Nephron progenitor cell (in vitro differentiated cells): Measurements from ENCODE around the gene ZNF750.
A peak's percentile ranks its signal among the peaks of the same experiment; 100 is the strongest.

Source experiments
- DNase-seq: peaks from one replicate; pipeline ENCODE4 v3.0.0; 2021
- H3K27ac Mint-ChIP-seq: 2 replicates; pipeline ENCODE4 v1.8.0; 2021; ENCODE audit warnings: mild to moderate bottlenecking, moderate library complexity, mixed read lengths
- H3K27me3 Mint-ChIP-seq: 2 replicates; pipeline ENCODE4 v1.8.0; 2021; ENCODE audit warnings: mild to moderate bottlenecking, low read depth, mixed read lengths; ENCODE audit not compliant: poor library complexity
- H3K36me3 Mint-ChIP-seq: 2 replicates; pipeline ENCODE4 v1.8.0; 2021; ENCODE audit warnings: low read depth, mixed read lengths
- H3K4me1 Mint-ChIP-seq: 2 replicates; pipeline ENCODE4 v1.8.0; 2021; ENCODE audit warnings: mixed read lengths
- H3K4me3 Mint-ChIP-seq: 2 replicates; pipeline ENCODE4 v1.8.0; 2021; ENCODE audit warnings: mild to moderate bottlenecking, moderate library complexity, mixed read lengths
- H3K9me3 Mint-ChIP-seq: 2 replicates; pipeline ENCODE4 v1.8.0; 2021; ENCODE audit warnings: mild to moderate bottlenecking, moderate library complexity, mixed read lengths
- CTCF ChIP-seq: fragments of 200-600 bp; sonication (generic); IDR thresholded peaks from 2 replicates; pipeline ENCODE4 v1.5.0; 2021; ENCODE audit warnings: antibody characterized with exemption

Gene ZNF750

GRCh38 chr17:82812601-82813000 lies 27.2 kb downstream of the ZNF750 start:
- peaks cover 11% of the 10 kb centered on the region for H3K4me1 Mint-ChIP-seq
- H3K27ac Mint-ChIP-seq: no peak overlapping the region
- DNase-seq: no peak

GRCh38 chr17:82812058-82812457 lies 27.8 kb downstream of the ZNF750 start:
- H3K27ac Mint-ChIP-seq: no peak overlapping the region

More at GRCh38 chr17:82812601-82813000, 27.2 kb downstream of the ZNF750 start:
- no peak for TF ChIP-seq CTCF
- Mint-ChIP-seq H3K9me3 (peaks cover 8% of the 10 kb centered on the region), H3K4me3 (no peak overlapping the region), H3K36me3 (peaks cover 59% of the 10 kb centered on the region), H3K27me3 (no peaks in the 10 kb centered on the region)

GRCh38 chr17:82810644-82811430 lies 29.0 kb downstream of the ZNF750 start:
- Mint-ChIP-seq H3K4me3 (no peak overlapping the region), H3K4me1 (peaks cover 11% of the 10 kb centered on the region), H3K27ac (peak overlapping the region; percentile 78), H3K27me3 (peaks cover 3% of the 10 kb centered on the region), H3K36me3 (peaks cover 48% of the 10 kb centered on the region), H3K9me3 (no peaks in the 10 kb centered on the region)
- no peak for DNase-seq
- TF ChIP-seq CTCF: no peak

More at GRCh38 chr17:82812058-82812457, 27.8 kb downstream of the ZNF750 start:
- no peak overlapping the region for H3K4me3 Mint-ChIP-seq
- H3K36me3 Mint-ChIP-seq: peaks cover 53% of the 10 kb centered on the region
- no peaks in the 10 kb centered on the region for H3K27me3 Mint-ChIP-seq
- H3K4me1 Mint-ChIP-seq: peaks cover 11% of the 10 kb centered on the region
- H3K9me3 Mint-ChIP-seq: peaks cover 5% of the 10 kb centered on the region
- no peak for TF ChIP-seq CTCF
- DNase-seq: no peak

GRCh38 chr17:82808921-82809905 lies 30.6 kb downstream of the ZNF750 start:
- TF ChIP-seq CTCF: no peak
- Mint-ChIP-seq H3K4me3 (no peak overlapping the region), H3K36me3 (peaks cover 35% of the 10 kb centered on the region), H3K4me1 (peaks cover 9% of the 10 kb centered on the region), H3K9me3 (no peaks in the 10 kb centered on the region), H3K27ac (peak overlapping the region; percentile 54), H3K27me3 (peaks cover 3% of the 10 kb centered on the region)
- no peak for DNase-seq

GRCh38 chr17:82808006-82808405 lies 31.8 kb downstream of the ZNF750 start:
- no peak for DNase-seq
- Mint-ChIP-seq H3K36me3 (peaks cover 28% of the 10 kb centered on the region), H3K4me3 (no peak overlapping the region), H3K9me3 (peaks cover 4% of the 10 kb centered on the region), H3K27ac (no peak overlapping the region), H3K27me3 (peaks cover 4% of the 10 kb centered on the region), H3K4me1 (peaks cover 5% of the 10 kb centered on the region)
- no peak for TF ChIP-seq CTCF
